Panc1 (cell line): ENCODE data around the gene DGKZ.

Experiments
- POLR2AphosphoS5 ChIP-seq: IDR thresholded peaks from 2 replicates; pipeline ENCODE4 v1.6.1; 2012; ENCODE audit warnings: mild to moderate bottlenecking, low read depth, low read length, moderate library complexity
- SIN3A ChIP-seq: IDR thresholded peaks from 2 replicates; pipeline ENCODE4 v1.6.1; 2012; ENCODE audit warnings: low read depth, mild to moderate bottlenecking, low read length, moderate library complexity, borderline replicate concordance; ENCODE audit not compliant: insufficient read depth
- TCF7L2 ChIP-seq: IDR thresholded peaks from 2 replicates; pipeline ENCODE4 v1.6.1; 2011; ENCODE audit warnings: mild to moderate bottlenecking, low read depth, low read length, inconsistent platforms
- TF ChIP-seq, protein P1 (sequence below): fragments of 450-650 bp; IDR thresholded peaks from 2 replicates; pipeline ENCODE4 v1.5.1; 2017; ENCODE audit warnings: mild to moderate bottlenecking
- TF ChIP-seq, protein P2 (sequence below), 2 experiments: IDR thresholded peaks; 2 replicates each; pipeline ENCODE4 v1.6.1; 2011 to 2012; ENCODE audit warnings: low read depth in 2 of 2, control low read depth in 1 of 2, low read length in 1 of 2, mild to moderate bottlenecking in 1 of 2, moderate library complexity in 1 of 2; ENCODE audit not compliant: insufficient read depth in 1 of 2

DNA sequence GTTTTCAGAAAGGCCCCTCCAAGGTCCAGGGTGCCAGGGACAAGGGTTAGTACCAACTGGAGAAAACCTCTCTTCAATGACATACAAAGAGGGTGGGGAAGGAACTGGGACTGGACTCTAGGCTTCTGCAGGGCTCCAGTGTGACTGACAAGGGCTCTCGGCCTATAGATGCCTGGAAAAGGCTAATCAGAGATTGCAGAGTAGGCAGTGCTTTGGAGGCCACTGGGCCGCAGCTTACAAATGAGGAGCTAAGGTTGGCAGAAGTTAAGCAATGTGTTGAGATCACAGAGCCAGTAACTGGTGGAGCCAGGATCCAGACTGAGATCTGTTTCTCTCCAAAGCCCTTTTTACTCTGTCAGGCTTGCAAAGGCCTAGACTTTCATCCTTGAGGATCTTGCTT, 7.4 kb upstream of the DGKZ start:
- TF ChIP-seq, protein P1, sequence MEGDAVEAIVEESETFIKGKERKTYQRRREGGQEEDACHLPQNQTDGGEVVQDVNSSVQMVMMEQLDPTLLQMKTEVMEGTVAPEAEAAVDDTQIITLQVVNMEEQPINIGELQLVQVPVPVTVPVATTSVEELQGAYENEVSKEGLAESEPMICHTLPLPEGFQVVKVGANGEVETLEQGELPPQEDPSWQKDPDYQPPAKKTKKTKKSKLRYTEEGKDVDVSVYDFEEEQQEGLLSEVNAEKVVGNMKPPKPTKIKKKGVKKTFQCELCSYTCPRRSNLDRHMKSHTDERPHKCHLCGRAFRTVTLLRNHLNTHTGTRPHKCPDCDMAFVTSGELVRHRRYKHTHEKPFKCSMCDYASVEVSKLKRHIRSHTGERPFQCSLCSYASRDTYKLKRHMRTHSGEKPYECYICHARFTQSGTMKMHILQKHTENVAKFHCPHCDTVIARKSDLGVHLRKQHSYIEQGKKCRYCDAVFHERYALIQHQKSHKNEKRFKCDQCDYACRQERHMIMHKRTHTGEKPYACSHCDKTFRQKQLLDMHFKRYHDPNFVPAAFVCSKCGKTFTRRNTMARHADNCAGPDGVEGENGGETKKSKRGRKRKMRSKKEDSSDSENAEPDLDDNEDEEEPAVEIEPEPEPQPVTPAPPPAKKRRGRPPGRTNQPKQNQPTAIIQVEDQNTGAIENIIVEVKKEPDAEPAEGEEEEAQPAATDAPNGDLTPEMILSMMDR = no peak
- TF ChIP-seq, protein P2, sequence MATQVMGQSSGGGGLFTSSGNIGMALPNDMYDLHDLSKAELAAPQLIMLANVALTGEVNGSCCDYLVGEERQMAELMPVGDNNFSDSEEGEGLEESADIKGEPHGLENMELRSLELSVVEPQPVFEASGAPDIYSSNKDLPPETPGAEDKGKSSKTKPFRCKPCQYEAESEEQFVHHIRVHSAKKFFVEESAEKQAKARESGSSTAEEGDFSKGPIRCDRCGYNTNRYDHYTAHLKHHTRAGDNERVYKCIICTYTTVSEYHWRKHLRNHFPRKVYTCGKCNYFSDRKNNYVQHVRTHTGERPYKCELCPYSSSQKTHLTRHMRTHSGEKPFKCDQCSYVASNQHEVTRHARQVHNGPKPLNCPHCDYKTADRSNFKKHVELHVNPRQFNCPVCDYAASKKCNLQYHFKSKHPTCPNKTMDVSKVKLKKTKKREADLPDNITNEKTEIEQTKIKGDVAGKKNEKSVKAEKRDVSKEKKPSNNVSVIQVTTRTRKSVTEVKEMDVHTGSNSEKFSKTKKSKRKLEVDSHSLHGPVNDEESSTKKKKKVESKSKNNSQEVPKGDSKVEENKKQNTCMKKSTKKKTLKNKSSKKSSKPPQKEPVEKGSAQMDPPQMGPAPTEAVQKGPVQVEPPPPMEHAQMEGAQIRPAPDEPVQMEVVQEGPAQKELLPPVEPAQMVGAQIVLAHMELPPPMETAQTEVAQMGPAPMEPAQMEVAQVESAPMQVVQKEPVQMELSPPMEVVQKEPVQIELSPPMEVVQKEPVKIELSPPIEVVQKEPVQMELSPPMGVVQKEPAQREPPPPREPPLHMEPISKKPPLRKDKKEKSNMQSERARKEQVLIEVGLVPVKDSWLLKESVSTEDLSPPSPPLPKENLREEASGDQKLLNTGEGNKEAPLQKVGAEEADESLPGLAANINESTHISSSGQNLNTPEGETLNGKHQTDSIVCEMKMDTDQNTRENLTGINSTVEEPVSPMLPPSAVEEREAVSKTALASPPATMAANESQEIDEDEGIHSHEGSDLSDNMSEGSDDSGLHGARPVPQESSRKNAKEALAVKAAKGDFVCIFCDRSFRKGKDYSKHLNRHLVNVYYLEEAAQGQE (IDR thresholded peaks at IDR 0.05; ENCODE audit: insufficient read depth in 1 of 2, low read depth in 2 of 2, low read length in 1 of 2) = no peak
- TF ChIP-seq SIN3A (no peak), POLR2AphosphoS5 (no peak), TCF7L2 (no peak)
